Hepatocyte (in vitro differentiated cells): ENCODE measurements around the gene PLA1A. TPM values are rescaled to one million over a fixed set of nuclear protein-coding genes. Genes with fewer than 3 reads are reported as not detected.
"Not testable (repeated sequence)": the region's sequence is repeated elsewhere in the genome, so short reads cannot be mapped to it uniquely, and the experiment has no call there.

Experiments used
- DNase-seq: peaks from one replicate; pipeline ENCODE4 v3.0.0-alpha.2; 2016; ENCODE audit warnings: low spot score
- H2AFZ ChIP-seq: fragments of 200-600 bp; sonication (generic); 2 replicates; pipeline ENCODE4 v1.6.0; 2016; ENCODE audit warnings: antibody characterized with exemption, mild to moderate bottlenecking
- H3K27ac ChIP-seq: fragments of 200-600 bp; sonication (generic); 2 replicates; pipeline ENCODE4 v1.5.1; 2016; ENCODE audit warnings: mild to moderate bottlenecking
- H3K27me3 ChIP-seq: fragments of 200-600 bp; sonication (generic); 2 replicates; pipeline ENCODE4 v1.6.1; 2016
- H3K36me3 ChIP-seq: fragments of 200-600 bp; sonication (generic); replicated peaks from 2 replicates; pipeline ENCODE4 v1.5.1; 2016; ENCODE audit warnings: low read depth; ENCODE audit not compliant: insufficient read depth
- H3K4me1 ChIP-seq: fragments of 200-600 bp; sonication (generic); 2 replicates; pipeline ENCODE4 v1.5.1; 2016; ENCODE audit warnings: mild to moderate bottlenecking, moderate library complexity; ENCODE audit not compliant: insufficient read depth
- H3K4me2 ChIP-seq: fragments of 200-600 bp; sonication (generic); 2 replicates; pipeline ENCODE4 v1.6.0; 2016
- H3K4me3 ChIP-seq: fragments of 200-600 bp; sonication (generic); 2 replicates; pipeline ENCODE4 v1.5.1; 2016; ENCODE audit warnings: mild to moderate bottlenecking
- H3K79me2 ChIP-seq: fragments of 200-600 bp; sonication (generic); 2 replicates; pipeline ENCODE4 v1.6.0; 2017; ENCODE audit warnings: mild to moderate bottlenecking
- H3K9me2 ChIP-seq: fragments of 200-600 bp; sonication (generic); replicated peaks from 2 replicates; pipeline ENCODE4 v1.6.0; 2017; ENCODE audit warnings: mild to moderate bottlenecking; ENCODE audit not compliant: insufficient read depth
- H3K9me3 ChIP-seq: fragments of 200-600 bp; sonication (generic); 2 replicates; pipeline ENCODE4 v1.5.1; 2016; ENCODE audit warnings: low read depth, mild to moderate bottlenecking
- H4K20me1 ChIP-seq: fragments of 200-600 bp; sonication (generic); 2 replicates; pipeline ENCODE4 v1.6.0; 2016; ENCODE audit warnings: mild to moderate bottlenecking; ENCODE audit not compliant: insufficient read depth, poor library complexity, severe bottlenecking
- CTCF ChIP-seq: fragments of 200-600 bp; sonication (generic); IDR thresholded peaks from 2 replicates; pipeline ENCODE4 v1.5.1; 2016; ENCODE audit warnings: antibody characterized with exemption, mild to moderate bottlenecking; ENCODE audit not compliant: poor library complexity
- EZH2 ChIP-seq: fragments of 200-600 bp; sonication (generic); IDR thresholded peaks from 2 replicates; pipeline ENCODE4 v1.6.1; 2016; ENCODE audit warnings: antibody characterized with exemption, mild to moderate bottlenecking, borderline replicate concordance
- EZH2phosphoT487 ChIP-seq: fragments of 200-600 bp; sonication (generic); IDR thresholded peaks from one replicate; pipeline ENCODE4 v1.6.1; 2018; ENCODE audit warnings: antibody characterized with exemption, mild to moderate bottlenecking, low read depth, moderate library complexity; ENCODE audit not compliant: unreplicated experiment, severe bottlenecking
- WGBS: methylation state at CpG from one replicate; pipeline ENCODE4 v1.1.6; 2016; ENCODE audit warnings: low lambda C conversion rate; ENCODE audit errors: missing lambda C conversion rate; 5-methylcytosine and 5-hydroxymethylcytosine counted together
- polyA plus RNA-seq: library from polyadenylated mRNA; unstranded; fragments of >200 nt; fragmentation: Nextera tagmentation; extraction: Ambion mirVana; gene quantifications from 2 replicates; pipeline ENCODE4 v1.2.1, GENCODE V29; 2016
- total RNA-seq: library from RNA; depleted of rRNA; stranded (reverse); fragments of >200 nt; gene quantifications from 2 replicates; pipeline ENCODE4 v1.2.3, GENCODE V29; 2014

The PLA1A gene
- total and polyA plus RNA-seq, 2 experiments from 2014 or later: 2.6 to 3.3 TPM

GRCh38 chr3:119594066-119594465, 3.6 kb upstream of the PLA1A start:
- DNase-seq: no peak
- Histone ChIP-seq H3K4me3 (no peak overlapping the region), H3K4me1 (peaks cover 16% of the 10 kb centered on the region), H3K27me3 (peaks cover 5% of the 10 kb centered on the region), H3K4me2 (no peak overlapping the region), H3K27ac (no peak overlapping the region), H2AFZ (no peak overlapping the region), H3K36me3 (no peaks in the 10 kb centered on the region), H3K9me2 (no peaks in the 10 kb centered on the region), H3K9me3 (no peaks in the 10 kb centered on the region), H3K79me2 (no peaks in the 10 kb centered on the region), H4K20me1 (no peaks in the 10 kb centered on the region)
- TF ChIP-seq EZH2 (no peak), EZH2phosphoT487 (no peak), CTCF (no peak)
- 95% methylated on average over 5 of the region's 5 CpGs for WGBS

GRCh38 chr3:119594929-119595328, 2.8 kb upstream of the PLA1A start:
- 70% methylated on average over 1 of the region's 1 CpG for WGBS
- H3K27ac ChIP-seq, H3K4me2 ChIP-seq: not testable (repeated sequence)

GRCh38 chr3:119595639-119596334, 1.9 kb upstream of the PLA1A start:
- no peaks in the 10 kb centered on the region for H3K9me2 ChIP-seq
- H3K4me1 ChIP-seq: peaks cover 16% of the 10 kb centered on the region
- H2AFZ ChIP-seq: no peak overlapping the region
- H3K9me3 ChIP-seq: no peaks in the 10 kb centered on the region
- WGBS: 91% methylated on average over 7 of the region's 7 CpGs
- H3K27ac ChIP-seq: no peak overlapping the region
- H3K4me3 ChIP-seq: no peak overlapping the region
- TF ChIP-seq EZH2 (no peak), CTCF (no peak), EZH2phosphoT487 (no peak)
- no peaks in the 10 kb centered on the region for H3K79me2 ChIP-seq
- no peaks in the 10 kb centered on the region for H4K20me1 ChIP-seq
- H3K27me3 ChIP-seq: peaks cover 5% of the 10 kb centered on the region
- no peak for DNase-seq
- no peak overlapping the region for H3K4me2 ChIP-seq
- no peaks in the 10 kb centered on the region for H3K36me3 ChIP-seq

More at GRCh38 chr3:119594929-119595328, 2.8 kb upstream of the PLA1A start:
- H3K27me3 ChIP-seq, H3K4me3 ChIP-seq, H3K9me2 ChIP-seq, H2AFZ ChIP-seq, H3K79me2 ChIP-seq, DNase-seq, H3K9me3 ChIP-seq, H3K36me3 ChIP-seq, H4K20me1 ChIP-seq: not testable (repeated sequence)
- H3K4me1 ChIP-seq: peaks cover 16% of the 10 kb centered on the region

- peaks cover 16% of the 10 kb centered on the region for H3K4me1 ChIP-seq
- H4K20me1 ChIP-seq: no peaks in the 10 kb centered on the region
- peaks cover 1% of the 10 kb centered on the region for H3K27me3 ChIP-seq
- H3K9me3 ChIP-seq: no peaks in the 10 kb centered on the region
- no peak overlapping the region for H3K4me3 ChIP-seq
- no peak overlapping the region for H2AFZ ChIP-seq
- H3K36me3 ChIP-seq: no peaks in the 10 kb centered on the region
- H3K27ac ChIP-seq: no peak overlapping the region
- no peak for TF ChIP-seq CTCF
- no peak for TF ChIP-seq EZH2
- no peak for TF ChIP-seq EZH2phosphoT487
- no peak for DNase-seq
- H3K79me2 ChIP-seq: no peaks in the 10 kb centered on the region
- no peaks in the 10 kb centered on the region for H3K9me2 ChIP-seq
- no peak overlapping the region for H3K4me2 ChIP-seq
- WGBS: 88% methylated on average over 6 of the region's 6 CpGs
Observed at GRCh38 chr3:119596398-119596797, 1.3 kb upstream of the PLA1A start.
